IPS-15b (cell line): ENCODE results near the gene CSPG5.

Source experiments
- H3K27me3 ChIP-seq: one replicate; pipeline ENCODE4 v1.6.1; 2013; ENCODE audit warnings: low read length; ENCODE audit not compliant: control insufficient read depth, insufficient read depth
- H3K36me3 ChIP-seq: one replicate; pipeline ENCODE4 v1.6.1; 2013; ENCODE audit warnings: low read length; ENCODE audit not compliant: control insufficient read depth, insufficient read depth
- H3K4me1 ChIP-seq: one replicate; pipeline ENCODE4 v1.6.1; 2013; ENCODE audit warnings: mild to moderate bottlenecking, low read length; ENCODE audit not compliant: control insufficient read depth, insufficient read depth
- H3K4me3 ChIP-seq: one replicate; pipeline ENCODE4 v1.5.1; 2013; ENCODE audit warnings: low read depth, low read length
- H3K9ac ChIP-seq: one replicate; pipeline ENCODE4 v1.6.1; 2013; ENCODE audit warnings: low read depth, mild to moderate bottlenecking, low read length
- H3K9me3 ChIP-seq: one replicate; pipeline ENCODE4 v1.6.1; 2013; ENCODE audit warnings: mild to moderate bottlenecking, low read length; ENCODE audit not compliant: control insufficient read depth, insufficient read depth

Gene CSPG5

GRCh38 chr3:47578691-47579632 is at the start of gene CSPG5:
Gene CSPG5 (minus strand): TSS chr3:47578865. CDS start chr3:47578693, 172 bp downstream.
- no peak within 1 kb of the TSS for H3K9ac ChIP-seq
- H3K4me1 ChIP-seq = peaks cover 4% of the 10 kb centered on the region
- H3K36me3 ChIP-seq = no peaks in the 10 kb centered on the region
- H3K4me3 ChIP-seq = peak within 1 kb of the TSS; percentile 60
- peaks cover 39% of the 10 kb centered on the region for H3K27me3 ChIP-seq
- H3K9me3 ChIP-seq = no peaks in the 10 kb centered on the region

GRCh38 chr3:47628426-47628825 is 49.8 kb upstream of the CSPG5 start:
- H3K4me1 ChIP-seq = no peaks in the 10 kb centered on the region
- no peak overlapping the region for H3K9ac ChIP-seq
- H3K4me3 ChIP-seq = no peak overlapping the region
- no peaks in the 10 kb centered on the region for H3K27me3 ChIP-seq
- no peaks in the 10 kb centered on the region for H3K9me3 ChIP-seq
- H3K36me3 ChIP-seq = peaks cover 10% of the 10 kb centered on the region

DNA sequence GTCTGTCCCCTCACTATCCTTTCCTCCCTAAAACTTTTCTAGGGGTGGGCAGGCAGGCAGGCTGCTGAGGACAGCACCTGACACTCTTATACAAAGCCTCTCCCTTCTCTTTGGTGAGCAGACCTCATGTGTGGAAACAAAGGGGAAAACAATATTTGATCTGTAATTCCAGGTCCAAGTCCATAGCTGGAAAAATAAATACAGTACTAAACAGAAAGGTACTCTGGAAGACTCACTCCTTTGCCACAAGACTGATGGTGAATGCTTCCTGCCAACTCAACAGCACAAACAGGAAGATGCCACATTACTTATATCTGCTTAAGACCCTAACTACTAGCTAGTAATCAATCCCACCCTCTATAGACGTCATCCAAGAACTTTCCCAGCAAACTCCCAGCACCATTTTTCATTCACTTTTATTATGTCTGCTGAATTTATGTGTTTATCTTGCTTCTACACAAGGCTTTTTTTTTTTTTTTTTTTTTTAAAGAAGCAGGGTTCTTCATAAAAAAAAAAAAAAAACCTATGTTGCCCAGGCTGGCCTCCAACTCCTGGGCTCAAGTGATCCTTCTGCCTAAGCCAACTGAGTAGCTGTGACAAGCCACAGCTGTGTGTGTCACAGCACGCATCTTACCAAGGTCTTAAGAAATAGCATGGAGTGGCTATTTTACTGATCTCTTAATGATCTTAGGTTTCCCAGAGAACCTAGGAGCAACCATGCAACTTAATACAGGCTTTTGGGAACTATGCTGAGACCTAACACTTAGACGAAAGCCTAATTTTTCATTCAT is 44.2 kb upstream of the CSPG5 start:
- Histone ChIP-seq H3K9me3 (no peaks in the 10 kb centered on the region), H3K36me3 (peaks cover 15% of the 10 kb centered on the region), H3K9ac (no peak overlapping the region), H3K27me3 (no peaks in the 10 kb centered on the region), H3K4me1 (no peaks in the 10 kb centered on the region), H3K4me3 (no peak overlapping the region)

- no peaks in the 10 kb centered on the region for H3K27me3 ChIP-seq
- H3K4me3 ChIP-seq = no peak overlapping the region
- H3K9me3 ChIP-seq = no peaks in the 10 kb centered on the region
- peaks cover 12% of the 10 kb centered on the region for H3K36me3 ChIP-seq
- no peak overlapping the region for H3K9ac ChIP-seq
- no peaks in the 10 kb centered on the region for H3K4me1 ChIP-seq
Measured at GRCh38 chr3:47617086-47618010, 38.7 kb upstream of the CSPG5 start.

- H3K36me3 ChIP-seq = peaks cover 23% of the 10 kb centered on the region
- no peak overlapping the region for H3K9ac ChIP-seq
- H3K27me3 ChIP-seq = no peaks in the 10 kb centered on the region
- H3K4me3 ChIP-seq = no peak overlapping the region
- no peaks in the 10 kb centered on the region for H3K9me3 ChIP-seq
- no peaks in the 10 kb centered on the region for H3K4me1 ChIP-seq
Measured at GRCh38 chr3:47614788-47615187, 36.1 kb upstream of the CSPG5 start.

- H3K36me3 ChIP-seq = peaks cover 21% of the 10 kb centered on the region
Measured at GRCh38 chr3:47613722-47614121, 35.1 kb upstream of the CSPG5 start.

GRCh38 chr3:47612879-47613278 is 34.2 kb upstream of the CSPG5 start:
- no peaks in the 10 kb centered on the region for H3K4me1 ChIP-seq
- H3K27me3 ChIP-seq = no peaks in the 10 kb centered on the region
- H3K9ac ChIP-seq = no peak overlapping the region
- H3K9me3 ChIP-seq = no peaks in the 10 kb centered on the region
- no peak overlapping the region for H3K4me3 ChIP-seq
- peaks cover 24% of the 10 kb centered on the region for H3K36me3 ChIP-seq

More at GRCh38 chr3:47613722-47614121, 35.1 kb upstream of the CSPG5 start:
- Histone ChIP-seq H3K4me1 (no peaks in the 10 kb centered on the region), H3K9me3 (no peaks in the 10 kb centered on the region), H3K9ac (no peak overlapping the region), H3K27me3 (no peaks in the 10 kb centered on the region), H3K4me3 (no peak overlapping the region)

DNA sequence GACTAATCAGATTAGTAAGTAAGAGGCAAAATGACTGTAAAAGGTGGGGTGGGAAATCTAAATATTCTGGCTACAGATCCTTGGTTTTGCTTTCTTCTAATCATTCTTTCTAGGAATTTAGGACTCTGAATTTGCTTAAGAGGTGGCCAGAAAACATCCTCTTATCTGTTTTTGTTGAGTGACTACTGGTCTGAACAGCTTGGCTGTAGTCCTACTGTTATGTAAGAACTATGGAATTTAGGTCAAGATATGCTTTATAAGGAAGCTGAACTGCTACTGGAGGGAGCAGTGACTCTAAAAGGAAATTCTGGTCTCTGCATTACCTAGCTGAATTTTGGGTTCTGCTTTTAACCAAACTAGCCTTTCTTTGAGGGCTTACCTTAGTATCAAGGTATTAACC is 33.5 kb upstream of the CSPG5 start:
- no peaks in the 10 kb centered on the region for H3K4me1 ChIP-seq
- no peak overlapping the region for H3K4me3 ChIP-seq
- no peaks in the 10 kb centered on the region for H3K27me3 ChIP-seq
- H3K36me3 ChIP-seq = peaks cover 24% of the 10 kb centered on the region
- no peaks in the 10 kb centered on the region for H3K9me3 ChIP-seq
- H3K9ac ChIP-seq = no peak overlapping the region

DNA sequence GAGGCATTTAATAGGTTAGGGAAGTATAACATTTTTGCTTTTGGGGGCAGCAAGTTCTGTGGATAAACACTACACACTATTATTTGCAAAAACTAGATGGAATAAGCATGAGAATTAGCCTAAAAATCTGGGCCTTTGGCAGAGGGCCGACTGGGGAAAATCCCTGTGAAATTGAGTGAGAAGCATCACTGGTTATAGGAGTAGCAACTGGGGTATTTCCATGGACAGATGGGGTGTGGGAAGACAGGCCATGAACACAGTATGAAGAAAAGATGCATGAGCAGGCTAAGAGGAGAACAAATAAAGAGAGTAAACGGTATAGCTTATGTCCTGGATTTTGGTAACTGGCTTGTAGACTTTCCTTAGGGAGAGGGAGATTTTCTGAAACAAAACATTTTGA is 32.9 kb upstream of the CSPG5 start:
- peaks cover 24% of the 10 kb centered on the region for H3K36me3 ChIP-seq
- H3K4me1 ChIP-seq = no peaks in the 10 kb centered on the region
- H3K27me3 ChIP-seq = no peaks in the 10 kb centered on the region
- H3K9ac ChIP-seq = no peak overlapping the region
- H3K9me3 ChIP-seq = no peaks in the 10 kb centered on the region
- H3K4me3 ChIP-seq = no peak overlapping the region

DNA sequence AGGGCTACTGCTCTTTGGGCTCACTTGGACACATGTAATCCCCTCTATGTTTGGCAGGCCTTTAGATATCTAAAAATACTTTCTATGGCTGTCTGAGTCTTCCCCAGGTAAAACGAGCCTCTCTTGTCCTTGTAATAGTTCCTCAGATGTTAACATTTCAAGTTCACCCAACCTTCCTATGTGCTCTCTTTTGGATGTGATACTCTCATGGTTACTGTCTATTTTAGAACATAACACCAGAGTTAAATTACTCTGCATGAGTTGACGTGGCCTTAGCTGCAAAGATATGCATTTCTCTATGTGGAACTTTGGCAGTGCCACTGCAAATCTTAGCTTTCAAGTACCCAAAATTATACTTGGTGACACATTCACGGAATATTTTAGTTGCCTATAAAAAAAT is 31.9 kb upstream of the CSPG5 start:
- H3K9ac ChIP-seq = no peak overlapping the region
- no peak overlapping the region for H3K4me3 ChIP-seq
- H3K27me3 ChIP-seq = no peaks in the 10 kb centered on the region
- no peaks in the 10 kb centered on the region for H3K9me3 ChIP-seq
- peaks cover 26% of the 10 kb centered on the region for H3K36me3 ChIP-seq
- no peaks in the 10 kb centered on the region for H3K4me1 ChIP-seq

DNA sequence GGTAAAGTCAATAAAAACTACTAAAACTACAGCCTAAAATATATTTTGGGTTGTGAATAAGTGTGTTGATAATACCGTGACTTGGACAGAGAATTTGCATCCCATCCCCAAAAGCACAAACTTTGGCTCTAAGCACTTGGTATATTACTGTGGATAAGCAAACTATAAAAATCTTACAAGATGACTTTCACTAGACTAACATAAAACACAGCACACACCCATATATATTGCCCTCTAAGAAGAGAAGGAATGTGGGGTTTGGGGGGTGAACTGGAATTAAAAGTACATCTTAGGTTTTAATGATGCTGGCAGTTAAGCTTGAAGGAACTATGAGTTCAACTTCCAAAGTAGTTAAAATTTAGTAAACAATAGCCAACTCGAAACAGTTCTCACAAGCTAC is 28.7 kb upstream of the CSPG5 start:
- Histone ChIP-seq H3K9me3 (no peaks in the 10 kb centered on the region), H3K4me3 (no peak overlapping the region), H3K4me1 (no peaks in the 10 kb centered on the region), H3K36me3 (peaks cover 31% of the 10 kb centered on the region), H3K27me3 (no peaks in the 10 kb centered on the region), H3K9ac (no peak overlapping the region)
